ENCODE measurements around the gene TNNT1. TPM values are rescaled to one million over a fixed set of nuclear protein-coding genes. Genes with fewer than 3 reads are reported as not detected.

TNNT1 gene
- total and polyA plus RNA-seq, 2 donors (not counting 3 experiments of a cell fraction or from before 2014, with no cell fraction given) = 0.22 to 0.51 TPM

- Histone ChIP-seq H3K4me3 (replicated peaks in 1 of 3; ENCODE audit: insufficient read depth in 1 of 3, low read depth in 1 of 3, low read length in 3 of 3) (no peak overlapping the region), H3K36me3 (ENCODE audit: control insufficient read depth in 2 of 2, extremely low read depth in 1 of 2, insufficient read depth in 2 of 2, low read length in 2 of 2) (no peaks in the 10 kb centered on the region), H3K4me2 (ENCODE audit: insufficient read depth, low read length) (no peak overlapping the region), H4K20me1 (replicated peaks; ENCODE audit: control insufficient read depth, extremely low read depth, insufficient read depth, low read length) (no peaks in the 10 kb centered on the region), H3K9me3 (replicated peaks; ENCODE audit: control insufficient read depth, insufficient read depth, low read length) (no peaks in the 10 kb centered on the region), H3K9me1 (replicated peaks; ENCODE audit: control insufficient read depth, extremely low read depth, insufficient read depth, low read length) (no peaks in the 10 kb centered on the region), H2AFZ (ENCODE audit: low read depth, low read length) (no peak overlapping the region), H3K27me3 (ENCODE audit: control insufficient read depth in 2 of 2, insufficient read depth in 2 of 2, low read length in 2 of 2) (no peaks in the 10 kb centered on the region), H3K27ac (ENCODE audit: insufficient read depth, low read depth, low read length) (peak overlapping the region; percentile 18), H3K4me1 (ENCODE audit: control insufficient read depth, extremely low read depth, insufficient read depth, low read length) (peaks cover 5% of the 10 kb centered on the region), H3K9ac (replicated peaks; ENCODE audit: extremely low read depth, insufficient read depth, low read length) (no peak overlapping the region), H3K79me2 (ENCODE audit: control insufficient read depth, insufficient read depth, low read length) (no peaks in the 10 kb centered on the region)
- TF ChIP-seq CTCF (IDR thresholded peaks at IDR 0.05; ENCODE audit: extremely low read depth in 1 of 2, insufficient read depth in 1 of 2, low read depth in 1 of 2, low read length in 2 of 2) = no peak
- no peak for TF ChIP-seq FOS (IDR thresholded peaks at IDR 0.05; ENCODE audit: borderline replicate concordance, insufficient read depth, low read length)
- TF ChIP-seq POLR2A (IDR thresholded peaks at IDR 0.05; ENCODE audit: low read depth, low read length) = no peak
- peak; percentile 23 for TF ChIP-seq POLR2AphosphoS5 (IDR thresholded peaks at IDR 0.05; ENCODE audit: insufficient read depth, low read depth, low read length)
- TF ChIP-seq MAX (IDR thresholded peaks at IDR 0.05; ENCODE audit: insufficient read depth, insufficient read length) = peak; percentile 80
- ChIA-PET CTCF (interaction anchor here (0.7 to 1.4 kb wide), 7 partner anchors 9 to 71 kb away, joined by 3 to 7 read pairs (median 3); partner anchors contain the start of genes DNAAF3 and SYT5), POLR2A (no interaction called here)
- dilution Hi-C loops (cut with MboI; ENCODE audit: extremely low pct_ligation_motif_present, low sequenced_read_pairs) = no loop called here
- no TSS peak for BruUV-seq (replicated peaks)
- DNase-seq (ENCODE audit: low read depth, low spot score) (peak; percentile 60), FAIRE-seq (peak; percentile 94)
- intact Hi-C loops (cut with micrococcal nuclease) = no loop called here
Observed at GRCh38 chr19:55189403-55189835, 40.4 kb upstream of the TNNT1 start.

- FAIRE-seq = no peak
- peak overlapping the region; percentile 18 for H3K27ac ChIP-seq (ENCODE audit: insufficient read depth, low read depth, low read length)
Observed at GRCh38 chr19:55188625-55189024, 39.6 kb upstream of the TNNT1 start.

More at GRCh38 chr19:55188625-55189024, 39.6 kb upstream of the TNNT1 start:
- no peak overlapping the region for H3K4me2 ChIP-seq (ENCODE audit: insufficient read depth, low read length)
- H3K9me1 ChIP-seq (replicated peaks; ENCODE audit: control insufficient read depth, extremely low read depth, insufficient read depth, low read length) = no peaks in the 10 kb centered on the region
- POLR2A ChIA-PET = no interaction called here
- CTCF ChIA-PET = interaction anchor here (0.8 to 1.4 kb wide), 5 partner anchors 9 to 72 kb away, joined by 3 to 7 read pairs (median 3); partner anchors contain the start of genes DNAAF3 and SYT5
- H3K4me1 ChIP-seq (ENCODE audit: control insufficient read depth, extremely low read depth, insufficient read depth, low read length) = peaks cover 5% of the 10 kb centered on the region
- intact Hi-C loops (cut with micrococcal nuclease) = no loop called here
- no peaks in the 10 kb centered on the region for H3K27me3 ChIP-seq (ENCODE audit: control insufficient read depth in 2 of 2, insufficient read depth in 2 of 2, low read length in 2 of 2)
- no peak for DNase-seq (ENCODE audit: low read depth, low spot score)
- no TSS peak for BruUV-seq (replicated peaks)
- no peak for TF ChIP-seq MYC (IDR thresholded peaks at IDR 0.05; ENCODE audit: low read depth, low read length)
- no peak for TF ChIP-seq FOS (IDR thresholded peaks at IDR 0.05; ENCODE audit: borderline replicate concordance, insufficient read depth, low read length)
- no peak for TF ChIP-seq CTCF (IDR thresholded peaks at IDR 0.05; ENCODE audit: extremely low read depth in 1 of 2, insufficient read depth in 1 of 2, low read depth in 1 of 2, low read length in 2 of 2)
- no peak for TF ChIP-seq POLR2AphosphoS5 (IDR thresholded peaks at IDR 0.05; ENCODE audit: insufficient read depth, low read depth, low read length)
- TF ChIP-seq JUN (IDR thresholded peaks at IDR 0.05; ENCODE audit: borderline replicate concordance, insufficient read depth, insufficient read length, low read depth) = no peak
- TF ChIP-seq EZH2 (IDR thresholded peaks at IDR 0.05; ENCODE audit: borderline replicate concordance, low read depth, low read length, severe bottlenecking) = no peak
- TF ChIP-seq MAX (IDR thresholded peaks at IDR 0.05; ENCODE audit: insufficient read depth, insufficient read length) = no peak
- TF ChIP-seq GATA2 (IDR thresholded peaks at IDR 0.05; ENCODE audit: insufficient read depth, insufficient read length, low read depth, low read length) = no peak
- TF ChIP-seq POLR2A (IDR thresholded peaks at IDR 0.05; ENCODE audit: low read depth, low read length) = no peak
- H3K9ac ChIP-seq (replicated peaks; ENCODE audit: extremely low read depth, insufficient read depth, low read length) = no peak overlapping the region
- no peak overlapping the region for H2AFZ ChIP-seq (ENCODE audit: low read depth, low read length)
- no peak overlapping the region for H3K4me3 ChIP-seq (replicated peaks in 1 of 3; ENCODE audit: insufficient read depth in 1 of 3, low read depth in 1 of 3, low read length in 3 of 3)
- H3K79me2 ChIP-seq (ENCODE audit: control insufficient read depth, insufficient read depth, low read length) = no peaks in the 10 kb centered on the region
- H3K36me3 ChIP-seq (ENCODE audit: control insufficient read depth in 2 of 2, extremely low read depth in 1 of 2, insufficient read depth in 2 of 2, low read length in 2 of 2) = no peaks in the 10 kb centered on the region
- no peaks in the 10 kb centered on the region for H3K9me3 ChIP-seq (replicated peaks; ENCODE audit: control insufficient read depth, insufficient read depth, low read length)
- H4K20me1 ChIP-seq (replicated peaks; ENCODE audit: control insufficient read depth, extremely low read depth, insufficient read depth, low read length) = no peaks in the 10 kb centered on the region
- dilution Hi-C loops (cut with MboI; ENCODE audit: extremely low pct_ligation_motif_present, low sequenced_read_pairs) = no loop called here
